Embryonic facial prominence (tissue), 1 donor: ENCODE results near the gene PTPRM.

Experiments used
- DNase-seq: peaks from one replicate; pipeline ENCODE4 v3.0.0-alpha.2; 2016; ENCODE audit errors: extremely low spot score

Gene PTPRM

DNA sequence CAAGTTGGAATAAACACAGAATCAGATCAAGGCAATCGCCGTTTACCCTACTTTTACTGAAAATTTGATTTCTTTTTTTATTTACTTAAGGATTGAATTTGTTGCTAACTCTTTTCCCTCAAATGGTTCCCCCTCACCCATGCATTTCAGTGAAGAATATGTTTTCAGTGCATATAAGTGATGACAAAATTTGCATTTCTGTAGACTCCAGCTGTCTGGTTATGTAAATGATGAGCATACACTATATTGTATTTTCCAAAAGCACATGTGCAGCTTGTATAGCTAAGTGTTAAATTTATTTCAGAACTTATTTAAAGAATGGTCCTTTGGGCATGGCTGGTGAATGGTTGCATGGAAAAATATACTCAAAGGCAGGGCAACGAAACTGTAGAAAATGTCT is 437.7 kb downstream of the PTPRM start:
- no peak for DNase-seq

DNA sequence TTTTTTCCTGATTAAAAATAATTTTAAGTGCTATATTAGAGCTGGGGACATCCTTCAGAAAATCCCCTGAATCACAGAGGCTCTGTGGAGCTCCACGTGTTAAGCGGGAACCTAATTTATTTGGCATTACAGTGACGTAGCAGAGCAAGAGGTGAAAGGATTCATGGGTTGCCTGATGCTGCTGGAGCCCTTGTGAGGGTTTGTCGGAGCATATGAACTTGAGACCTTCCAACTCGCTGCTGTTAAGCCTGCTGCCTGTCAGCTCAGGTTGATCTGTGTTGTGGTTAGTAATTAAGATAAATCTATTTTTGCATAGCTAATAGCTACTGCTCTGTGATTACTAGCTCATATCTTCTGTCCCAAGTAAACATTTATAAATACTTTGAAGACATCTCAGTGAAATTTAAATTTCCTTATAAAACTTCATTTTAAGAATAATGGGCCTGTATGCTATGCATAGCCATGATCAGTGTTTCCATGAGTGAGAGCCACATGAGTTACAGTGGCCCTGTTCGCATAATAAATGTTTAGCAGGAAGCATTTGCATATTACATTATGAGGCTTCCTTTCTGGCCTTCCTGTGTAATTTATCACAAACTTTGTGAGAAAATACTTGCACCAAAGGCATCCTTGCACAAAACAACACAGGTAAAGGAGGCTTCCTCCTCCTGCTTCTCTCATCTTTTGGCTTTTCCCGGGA is 438.9 kb downstream of the PTPRM start:
- DNase-seq: no peak

DNA sequence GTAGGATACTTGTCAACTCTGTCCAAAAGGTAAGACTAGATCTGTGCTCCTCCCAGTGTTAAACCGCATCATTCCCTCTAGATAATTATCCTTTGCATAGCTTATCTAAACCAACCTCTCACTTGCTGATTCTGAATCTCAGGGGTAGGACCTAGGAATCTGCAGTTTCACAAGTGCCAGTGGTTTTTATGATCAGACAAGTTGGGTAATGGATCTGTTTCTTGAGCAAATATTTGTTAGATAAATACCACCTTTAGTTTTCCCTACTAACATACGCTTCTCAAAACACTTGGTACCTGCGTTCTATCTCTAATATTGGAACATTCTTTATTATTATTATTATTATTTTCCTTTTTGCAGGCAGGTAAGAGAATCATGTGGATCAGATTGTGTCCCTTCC is 439.9 kb downstream of the PTPRM start:
- no peak for DNase-seq

DNA sequence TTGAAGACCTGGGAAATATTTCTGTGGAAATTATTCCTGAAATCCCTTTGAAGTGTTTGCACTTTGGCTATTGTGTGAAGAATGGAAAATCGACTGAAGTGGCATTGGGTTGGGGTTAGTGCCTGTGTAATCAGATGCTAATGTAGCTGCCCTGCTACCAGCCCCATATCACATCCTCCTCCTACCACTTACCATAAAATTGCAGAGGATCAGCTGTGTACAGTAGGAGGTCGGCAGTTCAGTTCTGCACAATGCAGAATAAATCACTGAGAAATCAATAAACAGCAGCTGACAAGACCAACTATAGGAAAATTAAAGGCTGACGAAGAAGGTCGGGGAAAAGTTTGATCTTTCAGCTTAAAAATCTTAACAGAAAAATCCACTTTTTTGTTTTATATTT is 440.9 kb downstream of the PTPRM start:
- DNase-seq: no peak

DNA sequence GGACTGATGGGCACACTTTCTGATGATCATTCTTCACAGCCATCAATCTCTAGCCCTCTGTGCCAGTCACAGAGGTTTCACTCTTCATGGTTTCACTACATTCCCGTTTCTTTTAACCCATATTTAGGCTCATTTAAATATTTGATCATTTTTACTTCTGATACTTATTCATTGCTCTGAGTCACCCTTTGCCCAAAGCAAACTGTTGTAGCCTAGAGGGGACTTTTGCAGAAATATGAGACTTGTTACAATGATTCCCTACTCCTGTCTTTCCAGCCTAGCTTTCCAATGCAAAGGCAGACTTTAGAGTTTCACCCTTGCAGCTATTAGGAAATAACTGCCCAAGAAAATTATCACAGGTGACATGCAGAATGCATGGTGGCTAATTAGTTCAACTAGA is 444.2 kb downstream of the PTPRM start:
- no peak for DNase-seq

DNA sequence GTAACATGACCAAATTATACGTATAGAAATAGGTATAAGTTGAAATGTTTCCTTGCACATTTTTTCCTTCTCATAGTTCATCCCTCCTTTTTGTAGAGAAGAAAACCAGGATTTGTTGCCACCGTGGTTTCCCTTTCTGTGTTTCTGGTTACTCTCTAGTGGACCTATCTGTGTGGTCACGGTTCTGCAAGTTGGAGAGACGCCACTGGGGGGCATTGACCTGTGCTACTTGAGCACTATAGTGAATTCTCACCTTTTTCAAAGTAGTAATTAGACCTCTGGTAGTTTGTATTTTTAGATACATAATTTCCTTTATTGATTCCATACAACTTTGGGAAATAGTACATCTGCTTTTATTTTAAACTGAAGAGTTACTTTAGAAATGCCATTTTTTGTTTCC is 444.8 kb downstream of the PTPRM start:
- DNase-seq: no peak

DNA sequence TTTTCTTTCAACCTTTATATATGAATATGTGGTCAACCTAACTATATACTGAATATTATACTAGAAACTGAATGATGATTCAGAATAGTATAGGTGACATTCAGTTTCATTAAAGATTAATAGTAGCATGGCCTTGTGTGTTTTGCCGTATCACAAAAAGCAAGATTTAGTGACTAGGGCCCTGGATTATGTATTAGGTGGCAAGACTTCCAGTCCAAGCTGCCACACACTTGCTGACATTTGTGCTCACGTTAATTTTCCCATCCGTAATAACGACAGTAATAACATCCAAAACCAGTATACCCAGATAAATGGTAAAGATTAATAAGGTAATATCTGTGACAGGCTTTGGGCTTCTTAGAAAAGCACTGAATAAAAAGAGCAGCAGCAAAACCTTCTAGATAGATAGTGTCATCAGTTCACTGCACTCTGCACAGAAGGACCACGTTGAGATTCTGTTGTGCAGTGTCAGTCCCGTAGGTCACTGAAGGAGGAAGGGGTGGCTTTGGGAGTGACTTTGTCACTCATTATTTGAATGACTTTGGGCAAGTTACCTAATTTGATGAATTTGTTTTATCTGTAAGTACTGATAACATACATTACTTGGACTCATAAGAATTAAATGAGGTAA is 451.7 kb downstream of the PTPRM start:
- DNase-seq: no peak

DNA sequence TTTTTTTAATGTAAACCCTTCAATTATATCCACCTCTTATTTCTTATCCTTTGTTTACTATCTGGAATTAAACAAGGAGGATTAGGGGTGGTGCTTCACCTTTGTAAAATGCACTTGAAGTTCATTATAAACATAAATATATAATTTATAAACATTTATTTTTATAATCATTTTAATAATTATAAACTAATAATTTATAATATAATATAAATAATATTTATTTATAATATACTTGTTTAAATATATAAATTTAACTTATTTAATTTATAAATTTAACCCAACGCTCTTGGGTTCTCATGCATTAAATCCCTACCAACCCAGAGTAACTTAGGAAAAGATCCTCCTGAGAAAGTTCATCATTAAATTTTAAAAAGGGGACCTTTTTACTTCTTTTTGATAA is 452.5 kb downstream of the PTPRM start:
- no peak for DNase-seq

DNA sequence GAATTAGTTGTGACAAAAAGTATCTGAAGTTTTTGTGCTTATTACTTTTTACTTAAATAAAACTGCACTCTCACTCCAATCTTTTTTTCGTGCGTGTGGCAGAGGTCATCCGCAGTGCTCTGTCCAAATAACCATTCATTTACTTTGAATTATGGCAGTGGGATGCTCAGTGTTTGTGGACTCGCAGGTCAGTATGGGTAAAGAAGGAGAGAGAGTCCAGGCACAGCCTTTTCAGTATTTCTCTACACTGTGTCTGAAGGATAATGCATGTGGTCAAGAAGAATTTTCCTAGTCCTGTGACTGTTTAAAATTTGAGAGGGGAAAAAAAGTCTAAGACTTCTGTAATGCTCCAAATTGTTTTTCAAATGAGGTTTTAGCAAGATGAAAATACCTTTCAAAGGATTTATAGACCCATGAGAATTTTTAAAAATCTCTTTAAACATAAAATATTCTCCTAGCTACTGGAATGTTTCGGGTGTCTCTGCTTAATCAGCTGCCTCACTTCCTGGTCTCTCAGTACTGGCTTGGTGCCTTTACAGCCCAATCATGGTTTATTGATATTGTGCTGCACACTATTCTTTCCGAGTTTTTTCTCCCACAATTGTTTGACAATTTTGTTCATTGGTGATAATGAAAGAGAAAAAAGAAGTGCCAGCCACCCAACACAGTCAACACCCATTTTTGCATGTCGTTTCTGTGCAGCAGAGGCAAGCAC is 453.2 kb downstream of the PTPRM start:
- no peak for DNase-seq

DNA sequence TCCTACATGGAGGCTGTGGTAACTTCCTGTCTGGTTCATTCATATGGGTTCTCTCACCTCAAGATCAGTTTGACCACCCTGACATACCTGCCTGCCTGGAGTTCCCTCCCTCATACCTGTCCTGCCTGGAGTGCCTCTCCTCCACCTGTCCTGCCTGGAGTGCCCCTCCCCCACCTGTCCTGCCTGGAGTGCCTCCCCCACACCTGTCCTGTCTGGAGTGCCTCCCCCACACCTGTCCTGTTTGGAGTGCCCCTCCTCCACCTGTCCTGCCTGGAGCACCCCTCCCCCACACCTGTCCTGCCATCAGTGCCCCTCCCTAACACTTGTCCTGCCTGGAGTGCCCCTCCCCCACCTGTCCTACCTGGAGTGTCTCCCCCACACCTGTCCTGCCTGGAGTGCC is 461.9 kb downstream of the PTPRM start:
- DNase-seq: no peak

DNA sequence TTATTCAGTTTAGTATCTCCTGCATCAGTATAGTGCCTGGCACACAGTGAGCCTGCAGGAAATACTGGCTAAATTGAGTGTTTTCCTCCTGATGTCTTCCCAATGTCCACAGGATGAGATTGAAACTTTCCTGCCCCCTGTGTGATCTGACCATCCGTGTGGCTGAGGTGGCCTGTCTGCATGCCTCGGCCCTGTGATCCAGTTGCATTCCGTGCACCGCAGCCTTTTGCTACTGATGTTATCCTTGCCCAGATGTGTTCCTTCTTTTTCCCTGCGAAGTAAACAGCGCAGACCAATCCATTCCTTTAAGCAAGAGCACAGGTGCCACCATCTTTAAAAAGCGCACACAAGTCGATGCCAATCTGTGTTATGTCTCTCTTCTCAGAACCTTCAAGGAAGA is 462.6 kb downstream of the PTPRM start:
- DNase-seq: no peak

DNA sequence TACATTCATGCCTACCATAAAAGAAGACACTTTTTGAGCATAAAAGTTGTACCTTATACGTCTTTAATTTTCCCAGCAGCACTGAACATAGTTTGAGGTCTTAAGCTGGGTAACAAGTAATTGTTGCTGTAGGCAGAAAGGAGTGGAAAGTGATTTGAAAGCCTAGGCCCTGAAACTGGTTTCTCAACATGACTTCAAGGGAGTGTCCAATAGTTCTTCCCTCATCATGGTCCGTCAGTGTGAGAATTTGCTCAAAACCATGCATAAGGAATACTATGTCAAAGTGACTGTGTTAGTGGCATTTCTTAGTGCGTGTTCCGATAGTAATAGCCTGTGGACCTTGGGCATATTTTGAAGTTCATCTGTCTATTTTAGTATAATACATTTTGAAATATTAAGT is 463.1 kb downstream of the PTPRM start:
- no peak for DNase-seq

DNA sequence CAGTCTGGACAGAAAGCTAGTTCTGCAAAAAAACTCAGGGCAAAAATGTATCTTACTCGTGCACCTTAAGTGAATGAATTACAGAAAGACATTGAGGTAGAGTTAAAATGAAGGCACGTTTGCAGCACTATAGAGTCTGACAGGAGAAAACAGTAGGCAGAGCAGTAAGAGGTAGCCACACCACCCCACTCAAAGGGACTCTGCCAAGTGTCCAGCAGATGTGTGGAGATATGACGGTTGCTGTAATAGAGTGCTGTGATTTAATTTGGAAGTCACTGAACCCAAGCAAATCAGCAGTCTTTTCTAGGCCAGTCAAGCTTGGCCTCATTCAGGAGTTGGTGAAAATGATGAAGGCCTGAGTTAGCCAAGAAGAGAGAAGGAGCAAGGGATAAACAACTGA is 464.4 kb downstream of the PTPRM start:
- DNase-seq: no peak

DNA sequence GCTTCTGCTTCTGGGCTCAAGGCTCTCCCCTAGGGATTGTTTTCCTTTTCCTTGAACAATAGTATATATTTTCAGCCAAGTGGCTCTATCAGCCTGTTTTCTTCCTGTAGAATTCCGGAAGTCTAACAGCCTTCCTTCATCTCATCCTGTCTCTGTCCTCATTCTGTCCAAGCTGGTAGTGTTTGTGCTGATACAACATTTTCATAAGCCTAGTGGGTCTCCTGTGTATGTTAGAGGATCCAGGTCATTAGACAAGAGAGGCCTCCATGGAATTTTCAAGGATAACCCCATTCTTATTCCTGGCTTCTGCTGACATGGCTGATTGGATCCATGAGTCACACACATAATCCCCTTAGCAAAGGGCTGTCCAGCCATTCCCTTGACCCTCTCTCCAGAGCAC is 467.6 kb downstream of the PTPRM start:
- no peak for DNase-seq

DNA sequence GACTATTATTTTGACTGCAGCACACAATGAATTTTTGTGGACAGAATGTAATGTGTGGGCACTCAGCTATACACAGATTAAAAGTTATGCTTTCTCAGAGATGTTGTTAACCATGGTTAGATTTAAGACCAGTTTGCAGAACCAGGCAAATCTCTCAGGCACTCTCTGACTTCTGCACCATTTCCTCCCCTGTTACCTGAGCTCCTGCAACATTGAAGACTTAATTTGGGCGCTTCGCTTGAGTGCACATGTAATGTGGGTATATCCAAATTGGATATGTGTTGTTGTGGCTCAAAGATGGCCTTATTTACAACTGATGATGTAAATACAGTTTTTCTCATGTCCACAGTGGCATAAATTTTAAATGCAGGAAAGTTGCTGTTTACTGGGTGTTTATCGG is 469.4 kb downstream of the PTPRM start:
- no peak for DNase-seq

DNA sequence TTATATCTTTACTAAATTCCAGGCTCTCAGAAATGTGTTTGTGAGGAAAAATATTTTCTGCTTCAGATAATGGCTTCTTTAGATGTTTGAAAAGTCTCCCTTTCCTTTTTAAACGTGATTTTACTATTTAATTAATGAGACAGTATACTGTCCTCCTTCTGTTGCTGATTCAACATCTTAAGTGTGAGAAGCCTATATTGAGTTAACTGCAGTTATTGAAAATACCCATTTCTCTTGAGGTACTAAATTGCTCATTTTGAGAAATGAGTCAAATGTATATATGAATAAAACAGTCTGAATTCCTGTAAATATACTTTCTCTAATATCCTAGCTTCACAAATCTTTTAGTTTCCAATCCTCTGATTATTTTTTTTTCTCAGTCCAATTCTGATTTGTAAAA is 470.2 kb downstream of the PTPRM start:
- no peak for DNase-seq

DNA sequence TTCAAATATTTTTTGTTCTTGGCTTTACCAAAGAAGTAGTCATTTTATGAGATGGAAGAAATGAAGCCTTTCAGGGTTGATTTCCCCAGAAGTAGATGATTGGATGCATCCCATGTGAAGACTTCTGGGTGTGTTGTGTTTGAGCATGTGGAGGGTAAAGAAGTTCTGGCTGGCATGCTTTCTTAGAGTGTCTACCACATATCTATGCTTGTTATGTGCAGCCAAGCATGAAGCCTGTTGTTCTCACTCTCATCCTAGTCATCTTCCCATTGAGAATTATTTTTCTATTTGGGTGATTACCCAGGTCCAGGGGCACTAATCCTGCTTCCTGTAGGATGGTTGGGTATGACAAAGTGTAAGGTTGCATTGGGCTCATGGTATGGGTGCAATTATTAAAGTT is 472.9 kb downstream of the PTPRM start:
- no peak for DNase-seq

DNA sequence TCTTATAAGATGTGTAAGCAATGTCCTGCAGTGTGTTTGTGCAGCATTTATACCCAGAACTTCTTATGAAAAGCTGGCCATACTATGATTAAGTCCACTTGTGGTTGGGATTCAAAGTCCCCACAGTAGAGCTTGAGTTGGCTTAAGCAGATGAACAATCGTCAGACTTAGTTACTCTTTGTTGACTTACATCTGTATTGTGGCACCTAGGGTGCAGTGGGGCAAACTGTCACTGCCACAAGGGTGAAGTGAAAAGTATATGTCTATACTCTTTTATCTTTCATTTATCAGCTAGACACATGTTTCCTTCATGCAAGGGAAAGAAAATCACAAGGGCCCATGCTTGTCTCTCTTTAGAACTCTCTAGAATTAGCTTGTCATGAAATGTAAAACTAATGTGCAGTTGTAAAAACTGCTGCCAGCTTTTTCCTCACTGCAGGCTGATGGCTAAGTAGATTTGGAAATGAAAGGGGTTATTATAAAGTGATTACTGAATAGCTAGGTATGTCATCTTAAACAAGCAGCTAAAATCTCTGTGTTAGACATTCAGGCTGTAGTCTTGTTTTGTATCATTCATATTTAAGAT is 474.5 kb downstream of the PTPRM start:
- no peak for DNase-seq

DNA sequence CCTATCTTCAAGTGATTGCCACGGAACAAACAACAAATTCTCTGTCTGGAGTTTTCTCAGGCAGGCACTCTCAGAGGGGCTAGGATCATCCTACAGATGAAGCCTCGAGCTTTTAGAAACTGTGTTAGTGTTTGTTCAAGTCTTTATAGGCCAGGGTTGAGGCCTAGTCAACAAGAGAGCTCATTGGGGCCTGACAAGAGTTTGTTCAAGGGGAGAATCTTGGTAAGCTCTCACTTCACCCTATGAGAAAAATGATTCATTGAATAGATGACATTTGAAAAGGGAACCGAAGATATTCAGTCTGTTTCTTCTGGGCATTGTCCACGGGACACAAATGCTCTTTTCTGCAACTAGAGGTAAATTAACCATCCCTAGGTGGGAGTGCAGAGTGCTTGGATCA is 476.9 kb downstream of the PTPRM start:
- no peak for DNase-seq

DNA sequence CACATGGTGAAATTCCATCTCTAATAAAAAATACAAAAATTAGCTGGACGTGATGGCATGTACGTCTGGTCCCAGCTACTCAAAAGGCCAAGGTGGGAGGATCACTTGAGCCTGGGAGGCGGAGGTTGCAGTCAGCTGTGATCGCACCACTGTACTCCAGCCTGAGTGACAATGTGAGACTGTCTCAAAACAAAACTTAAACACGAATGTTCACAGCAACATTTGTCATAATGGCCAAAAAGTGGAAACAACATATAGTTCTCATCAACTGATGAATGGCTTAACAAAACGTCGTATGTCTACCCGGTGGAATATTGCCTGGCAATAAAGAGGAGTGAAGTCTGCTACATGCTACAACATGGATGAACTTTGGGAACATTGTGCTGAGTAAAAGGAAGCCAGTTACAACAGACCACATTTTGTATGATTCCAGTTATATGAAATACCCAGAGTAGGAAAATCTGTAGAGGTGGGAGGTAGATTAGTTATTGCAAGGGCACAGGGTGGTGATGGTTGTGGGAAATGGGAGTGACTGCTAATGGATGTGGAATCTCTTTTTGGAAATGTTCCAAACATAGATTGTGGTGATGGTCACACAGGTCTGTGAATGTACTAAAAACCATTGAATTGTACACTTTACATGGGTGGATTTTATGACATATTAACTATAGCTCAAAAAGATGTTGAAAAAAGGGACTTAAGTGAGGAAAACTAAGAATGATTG is 478.2 kb downstream of the PTPRM start:
- DNase-seq: no peak

DNA sequence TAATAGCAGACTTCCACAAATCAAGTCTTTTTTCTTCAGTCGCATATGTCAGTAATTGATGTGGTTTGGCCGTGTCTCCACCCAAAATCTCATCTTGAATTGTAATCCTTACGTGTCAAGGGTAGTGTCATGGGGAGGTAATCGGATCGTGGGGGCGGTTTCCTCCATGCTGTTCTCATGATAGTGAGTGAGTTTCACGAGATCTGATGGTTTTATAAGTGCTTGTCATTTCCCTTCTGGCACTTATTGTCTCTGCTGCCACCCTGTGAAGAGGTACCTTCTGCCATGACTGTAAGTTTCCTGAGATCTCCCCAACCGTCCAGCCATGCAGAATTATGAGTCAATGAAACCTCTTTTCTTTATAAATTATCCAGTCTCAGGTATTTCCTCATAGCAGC is 478.8 kb downstream of the PTPRM start:
- DNase-seq: no peak

DNA sequence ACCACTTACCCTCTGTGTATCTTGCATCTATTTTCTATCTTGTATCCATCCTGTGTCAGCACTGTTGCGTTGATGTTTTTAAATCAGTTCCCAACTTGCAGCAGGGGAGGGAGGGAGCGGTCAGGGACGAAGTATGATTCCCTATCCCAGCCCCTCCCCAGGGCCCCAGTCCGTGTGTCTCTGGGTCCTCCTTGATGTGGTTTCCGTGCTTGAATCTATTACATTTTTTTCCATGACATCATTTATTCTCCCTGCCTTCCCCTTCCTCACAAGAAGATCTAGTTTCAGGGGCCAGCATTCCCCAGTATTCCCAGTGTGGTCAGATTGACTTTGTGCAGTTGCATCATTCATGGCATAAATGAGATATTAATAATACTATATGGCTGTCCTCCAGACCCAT is 479.3 kb downstream of the PTPRM start:
- no peak for DNase-seq
